ENCODE data around the gene ITPR1.

- TF ChIP-seq, protein P1, sequence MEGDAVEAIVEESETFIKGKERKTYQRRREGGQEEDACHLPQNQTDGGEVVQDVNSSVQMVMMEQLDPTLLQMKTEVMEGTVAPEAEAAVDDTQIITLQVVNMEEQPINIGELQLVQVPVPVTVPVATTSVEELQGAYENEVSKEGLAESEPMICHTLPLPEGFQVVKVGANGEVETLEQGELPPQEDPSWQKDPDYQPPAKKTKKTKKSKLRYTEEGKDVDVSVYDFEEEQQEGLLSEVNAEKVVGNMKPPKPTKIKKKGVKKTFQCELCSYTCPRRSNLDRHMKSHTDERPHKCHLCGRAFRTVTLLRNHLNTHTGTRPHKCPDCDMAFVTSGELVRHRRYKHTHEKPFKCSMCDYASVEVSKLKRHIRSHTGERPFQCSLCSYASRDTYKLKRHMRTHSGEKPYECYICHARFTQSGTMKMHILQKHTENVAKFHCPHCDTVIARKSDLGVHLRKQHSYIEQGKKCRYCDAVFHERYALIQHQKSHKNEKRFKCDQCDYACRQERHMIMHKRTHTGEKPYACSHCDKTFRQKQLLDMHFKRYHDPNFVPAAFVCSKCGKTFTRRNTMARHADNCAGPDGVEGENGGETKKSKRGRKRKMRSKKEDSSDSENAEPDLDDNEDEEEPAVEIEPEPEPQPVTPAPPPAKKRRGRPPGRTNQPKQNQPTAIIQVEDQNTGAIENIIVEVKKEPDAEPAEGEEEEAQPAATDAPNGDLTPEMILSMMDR (IDR thresholded peaks at IDR 0.05): no peak
- no peak for TF ChIP-seq POLR2A (IDR thresholded peaks at IDR 0.05)
Measured at GRCh38 chr3:4680871-4681300, 187.7 kb downstream of the ITPR1 start.
